Renal cortex interstitium (tissue), 11 donors: ENCODE data around the gene CLEC9A. TPM values are rescaled to one million over a fixed set of nuclear protein-coding genes. Genes with fewer than 3 reads are reported as not detected.

Experiments used
- DNase-seq, 11 donors: peaks; one replicate each; pipeline ENCODE4 v3.0.0-alpha.2; 2013; ENCODE audit warnings: low read depth in 9 of 11, low spot score in 4 of 11; ENCODE audit errors: extremely low read depth in 1 of 11
- polyA plus RNA-seq, 3 donors: library from polyadenylated mRNA; unstranded; fragments of 120-200 nt; gene quantifications; one replicate each; pipeline ENCODE4 v1.2.1, GENCODE V29; 2013; ENCODE audit not compliant: insufficient read length in 3 of 3

CLEC9A gene
- polyA plus RNA-seq, 3 donors = 0.22 to 0.39 (median 0.38) TPM

- DNase-seq = no peak
Observed at GRCh38 chr12:10052193-10052913, 21.9 kb downstream of the CLEC9A start.

- DNase-seq = no peak
Observed at GRCh38 chr12:10058387-10058786, 27.9 kb downstream of the CLEC9A start.

- DNase-seq = no peak
Observed at GRCh38 chr12:10065241-10065640, 34.8 kb downstream of the CLEC9A start.

GRCh38 chr12:10067264-10067663 is 36.8 kb downstream of the CLEC9A start:
- DNase-seq = no peak

- DNase-seq = peak in 3 of 11 donors; percentile 9 to 16 (median 15)
Observed at GRCh38 chr12:10067942-10068341, 37.5 kb downstream of the CLEC9A start.

- DNase-seq = no peak
Observed at GRCh38 chr12:10068644-10069043, 38.2 kb downstream of the CLEC9A start.

GRCh38 chr12:10069099-10069498 is 38.6 kb downstream of the CLEC9A start:
- peak in 2 of 11 donors; percentile 8 to 9 for DNase-seq

GRCh38 chr12:10069976-10070375 is 39.5 kb downstream of the CLEC9A start:
- DNase-seq = no peak

GRCh38 chr12:10070380-10070779 is 39.9 kb downstream of the CLEC9A start:
- no peak for DNase-seq

GRCh38 chr12:10072131-10072530 is 41.6 kb downstream of the CLEC9A start:
- DNase-seq = no peak

GRCh38 chr12:10073261-10073660 is 42.8 kb downstream of the CLEC9A start:
- DNase-seq = no peak

GRCh38 chr12:10075451-10075850 is 45.0 kb downstream of the CLEC9A start:
- no peak for DNase-seq

- DNase-seq = no peak
Observed at GRCh38 chr12:10082117-10082874, 51.8 kb downstream of the CLEC9A start.

GRCh38 chr12:10084733-10085132 is 54.3 kb downstream of the CLEC9A start:
- no peak for DNase-seq

- no peak for DNase-seq
Observed at GRCh38 chr12:10086387-10086786, 55.9 kb downstream of the CLEC9A start.

GRCh38 chr12:10088031-10088430 is 57.5 kb downstream of the CLEC9A start:
- DNase-seq = no peak

GRCh38 chr12:10088955-10089900 is 58.7 kb downstream of the CLEC9A start:
- no peak for DNase-seq

- no peak for DNase-seq
Observed at GRCh38 chr12:10094646-10095395, 64.3 kb downstream of the CLEC9A start.

GRCh38 chr12:10095971-10096370 is 65.5 kb downstream of the CLEC9A start:
- DNase-seq = no peak
